T-helper 22 cell (primary cell): ENCODE results near the gene MAGEL2.

Experiments
- DNase-seq: peaks from one replicate; pipeline ENCODE4 v3.0.0-alpha.2; 2020; ENCODE audit warnings: low read depth

The MAGEL2 gene

GRCh38 chr15:23647421-23648370 is at the start of gene MAGEL2:
MAGEL2 (minus strand) TSS chr15:23647867; CDS start chr15:23647742, 125 bp downstream.
- no peak for DNase-seq

- no peak for DNase-seq
These were observed 47.6 kb upstream of the MAGEL2 start for GRCh38 chr15:23695282-23695681.

- DNase-seq = no peak
These were observed 46.9 kb upstream of the MAGEL2 start for GRCh38 chr15:23694592-23694991.

GRCh38 chr15:23690450-23690852 is 42.8 kb upstream of the MAGEL2 start:
- no peak for DNase-seq

GRCh38 chr15:23690015-23690414 is 42.3 kb upstream of the MAGEL2 start:
- no peak for DNase-seq

- no peak for DNase-seq
These were observed 39.4 kb upstream of the MAGEL2 start, which contains the start of gene NDN for GRCh38 chr15:23687143-23687470. NDN (minus strand) TSS chr15:23687305; CDS start chr15:23687217, 88 bp downstream.

- no peak for DNase-seq
These were observed 38.9 kb upstream of the MAGEL2 start for GRCh38 chr15:23686466-23687142.

GRCh38 chr15:23671481-23671880 is 23.8 kb upstream of the MAGEL2 start:
- DNase-seq = no peak

GRCh38 chr15:23670970-23671369 is 23.3 kb upstream of the MAGEL2 start:
- no peak for DNase-seq

- DNase-seq = no peak
These were observed 15.6 kb upstream of the MAGEL2 start for GRCh38 chr15:23663232-23663631.

GRCh38 chr15:23648920-23649515 is 1.4 kb upstream of the MAGEL2 start:
- DNase-seq = no peak

- no peak for DNase-seq
These were observed 719 bp downstream of the MAGEL2 start for GRCh38 chr15:23647001-23647295.

GRCh38 chr15:23646165-23647000 is 1.3 kb downstream of the MAGEL2 start:
- no peak for DNase-seq

GRCh38 chr15:23645371-23646164 is 2.1 kb downstream of the MAGEL2 start:
- no peak for DNase-seq

GRCh38 chr15:23644829-23645228 is 2.8 kb downstream of the MAGEL2 start:
- no peak for DNase-seq

GRCh38 chr15:23642413-23643044 is 5.1 kb downstream of the MAGEL2 start:
- DNase-seq = no peak

GRCh38 chr15:23634181-23634580 is 13.5 kb downstream of the MAGEL2 start:
- DNase-seq = no peak

GRCh38 chr15:23629234-23629805 is 18.3 kb downstream of the MAGEL2 start:
- no peak for DNase-seq

GRCh38 chr15:23628612-23629233 is 18.9 kb downstream of the MAGEL2 start:
- no peak for DNase-seq

GRCh38 chr15:23616536-23616935 is 31.1 kb downstream of the MAGEL2 start:
- no peak for DNase-seq
